AG09319 (cell line): ENCODE measurements around the gene SYNE1.
A peak's percentile ranks its signal among the peaks of the same experiment; 100 is the strongest.

Experiments used
- DNase-seq: peaks from one replicate; pipeline ENCODE4 v3.0.0-alpha.2; 2010; ENCODE audit warnings: low read depth; ENCODE audit errors: extremely low read depth
- CTCF ChIP-seq: IDR thresholded peaks from 2 replicates; pipeline ENCODE4 v1.5.1; 2011; ENCODE audit warnings: low read depth, mild to moderate bottlenecking, inconsistent platforms, low read length, moderate library complexity

Gene SYNE1

GRCh38 chr6:152272486-152272885, 364.7 kb downstream of the SYNE1 start:
- TF ChIP-seq CTCF, result no peak
- no peak for DNase-seq

GRCh38 chr6:152271776-152272464, 365.2 kb downstream of the SYNE1 start:
- TF ChIP-seq CTCF, result no peak
- peak; percentile 45 for DNase-seq

GRCh38 chr6:152270301-152270925, 366.7 kb downstream of the SYNE1 start:
- DNase-seq, result no peak

GRCh38 chr6:152268846-152269442, 368.2 kb downstream of the SYNE1 start:
- DNase-seq, result no peak
- no peak for TF ChIP-seq CTCF

More at GRCh38 chr6:152270301-152270925, 366.7 kb downstream of the SYNE1 start:
- TF ChIP-seq CTCF, result no peak

DNA sequence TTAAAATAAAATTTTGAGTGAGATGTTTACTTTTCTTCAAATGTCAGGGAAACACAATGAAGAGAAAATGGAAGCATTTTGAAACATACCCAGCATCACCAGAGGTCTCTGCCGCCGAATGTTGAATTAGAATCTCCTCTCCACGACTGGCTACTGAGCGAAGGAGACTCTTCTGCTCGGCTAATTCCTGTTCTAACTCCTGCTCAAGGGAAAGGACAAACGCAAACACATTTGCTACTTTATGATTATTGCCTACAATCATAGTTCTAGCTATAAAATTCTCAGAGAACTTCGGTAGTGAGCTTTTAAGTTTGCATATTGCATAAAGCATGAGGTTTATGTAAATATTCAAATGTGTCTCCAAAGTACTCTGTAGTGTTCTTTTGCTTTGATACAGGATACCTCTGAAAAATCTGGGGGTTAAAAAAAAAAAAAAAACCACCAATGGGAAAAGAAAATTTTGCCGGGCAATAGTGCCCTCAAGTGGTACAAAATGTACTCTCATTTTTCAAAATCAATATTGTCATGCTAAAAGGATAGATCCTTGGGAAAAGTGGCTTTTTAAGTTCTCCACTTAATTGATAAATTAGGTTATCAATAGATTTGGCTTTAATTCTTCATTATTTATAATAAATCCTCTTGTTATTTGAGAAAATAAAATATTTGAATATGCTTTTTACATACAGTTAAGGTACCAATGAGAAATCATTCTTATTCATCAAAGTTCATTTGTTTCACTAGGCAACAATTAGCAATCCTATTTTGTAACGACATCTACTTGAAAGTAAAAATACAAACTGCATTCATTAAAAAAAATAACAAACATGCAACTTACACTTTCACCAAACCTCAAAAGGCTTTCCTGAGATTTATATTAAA, 369.0 kb downstream of the SYNE1 start:
- peak; percentile 49 for TF ChIP-seq CTCF
- DNase-seq, result no peak

GRCh38 chr6:152265651-152266050, 371.5 kb downstream of the SYNE1 start:
- TF ChIP-seq CTCF, result no peak
- no peak for DNase-seq
